Measurements from ENCODE around the gene SFT2D3. TPM values are rescaled to one million over a fixed set of nuclear protein-coding genes. Genes with fewer than 3 reads are reported as not detected.

Gene SFT2D3
- total RNA-seq, 1 experiment from 2014 or later = 3.1 TPM

- DNase-seq (ENCODE audit: low read depth, low spot score) (no peak), ATAC-seq (no peak)
- Histone ChIP-seq H4K20me1 (ENCODE audit: insufficient read depth) (no peaks in the 10 kb centered on the region), H3K4me3 (replicated peaks in 1 of 2; ENCODE audit: low read depth in 1 of 2, low read length in 2 of 2) (no peak overlapping the region), H3K36me3 (ENCODE audit: control insufficient read depth in 1 of 2, insufficient read depth in 2 of 2, low read length in 2 of 2) (peaks cover 21 to 23% of the 10 kb centered on the region in 2 experiments; a peak in 3 of 4 replicates), H2AFZ (ENCODE audit: low read depth, low read length, poor library complexity, severe bottlenecking) (no peak overlapping the region), H3K27ac (ENCODE audit: low read depth, low read length) (no peak overlapping the region), H3K9me2 (ENCODE audit: insufficient read depth) (no peaks in the 10 kb centered on the region), H3K9ac (ENCODE audit: low read length) (no peak overlapping the region), H3K27me3 (ENCODE audit: insufficient read depth, low read length) (no peaks in the 10 kb centered on the region), H3K9me3 (ENCODE audit: control insufficient read depth in 1 of 2, insufficient read depth in 1 of 2, low read depth in 1 of 2, low read length in 2 of 2) (no peaks in the 10 kb centered on the region), H3K4me1 (ENCODE audit: control insufficient read depth in 1 of 2, insufficient read depth in 2 of 2, low read length in 2 of 2) (no peaks in the 10 kb centered on the region), H3K4me2 (ENCODE audit: low read length) (no peak overlapping the region), H3K79me2 (ENCODE audit: insufficient read depth, low read length) (no peaks in the 10 kb centered on the region)
- no TSS peak for BruUV-seq (replicated peaks)
- ChIA-PET RAD21 (ENCODE audit: low non-redundant PET in 1 of 2, low total read pairs in 2 of 2, uncharacterized antibody in 2 of 2, unreplicated experiment in 2 of 2) (no interaction called here), CTCF (no interaction called here), POLR2A (no interaction called here)
- TF ChIP-seq TCF7L2 (IDR thresholded peaks at IDR 0.05; ENCODE audit: borderline replicate concordance, extremely low read depth, insufficient read depth, insufficient read length) = no peak
- no peak for TF ChIP-seq JUND (IDR thresholded peaks at IDR 0.05)
- no peak for TF ChIP-seq ZBTB33 (IDR thresholded peaks at IDR 0.05; ENCODE audit: extremely low read depth, insufficient replicate concordance, low read length)
- no peak for TF ChIP-seq EGR1 (IDR thresholded peaks at IDR 0.05; ENCODE audit: low read depth)
- TF ChIP-seq EZH2 (IDR thresholded peaks at IDR 0.05) = no peak
- TF ChIP-seq POLR2A (IDR thresholded peaks at IDR 0.05; ENCODE audit: borderline replicate concordance, extremely low read depth, insufficient read depth, insufficient read length) = no peak
- TF ChIP-seq MAX (IDR thresholded peaks at IDR 0.05) = no peak
- TF ChIP-seq YY1 (IDR thresholded peaks at IDR 0.05; ENCODE audit: extremely low read depth, insufficient replicate concordance, low read depth, low read length) = no peak
- TF ChIP-seq RAD21 (IDR thresholded peaks at IDR 0.05; ENCODE audit: low read depth) = no peak
- TF ChIP-seq ELF1 (IDR thresholded peaks at IDR 0.05; ENCODE audit: borderline replicate concordance, low read depth) = no peak
- no peak for TF ChIP-seq SIN3A (IDR thresholded peaks at IDR 0.05; ENCODE audit: low read depth)
- no peak for TF ChIP-seq EZH2phosphoT487 (IDR thresholded peaks at IDR 0.05; ENCODE audit: borderline replicate concordance)
- no peak for TF ChIP-seq FOSL1 (IDR thresholded peaks at IDR 0.05; ENCODE audit: low read depth)
- no peak for TF ChIP-seq ZNF274 (IDR thresholded peaks at IDR 0.05; ENCODE audit: low read depth, low read length)
- TF ChIP-seq SP1 (IDR thresholded peaks at IDR 0.05; ENCODE audit: low read depth) = no peak
- no peak for TF ChIP-seq POLR2AphosphoS5 (IDR thresholded peaks at IDR 0.05; ENCODE audit: low read depth, low read length)
- TF ChIP-seq CBX3 (IDR thresholded peaks at IDR 0.05; ENCODE audit: low read depth) = no peak
- TF ChIP-seq CTCF (IDR thresholded peaks at IDR 0.05 in 2 of 3, conservative IDR thresholded peaks at IDR 0.05 in 1 of 3; ENCODE audit: borderline replicate concordance in 1 of 3, insufficient read depth in 1 of 3, low read depth in 2 of 3, low read length in 2 of 3) = no peak
- no peak for TF ChIP-seq ZFX (IDR thresholded peaks at IDR 0.05)
- no peak for TF ChIP-seq ATF3 (IDR thresholded peaks at IDR 0.05)
- intact Hi-C loops (cut with micrococcal nuclease) = no loop called here
Measured at GRCh38 chr2:127715778-127716449, 14.6 kb downstream of the SFT2D3 start.

Data from HCT116 (cell line).